ENCODE data around the gene NR2C2.

- TF ChIP-seq, protein P1, sequence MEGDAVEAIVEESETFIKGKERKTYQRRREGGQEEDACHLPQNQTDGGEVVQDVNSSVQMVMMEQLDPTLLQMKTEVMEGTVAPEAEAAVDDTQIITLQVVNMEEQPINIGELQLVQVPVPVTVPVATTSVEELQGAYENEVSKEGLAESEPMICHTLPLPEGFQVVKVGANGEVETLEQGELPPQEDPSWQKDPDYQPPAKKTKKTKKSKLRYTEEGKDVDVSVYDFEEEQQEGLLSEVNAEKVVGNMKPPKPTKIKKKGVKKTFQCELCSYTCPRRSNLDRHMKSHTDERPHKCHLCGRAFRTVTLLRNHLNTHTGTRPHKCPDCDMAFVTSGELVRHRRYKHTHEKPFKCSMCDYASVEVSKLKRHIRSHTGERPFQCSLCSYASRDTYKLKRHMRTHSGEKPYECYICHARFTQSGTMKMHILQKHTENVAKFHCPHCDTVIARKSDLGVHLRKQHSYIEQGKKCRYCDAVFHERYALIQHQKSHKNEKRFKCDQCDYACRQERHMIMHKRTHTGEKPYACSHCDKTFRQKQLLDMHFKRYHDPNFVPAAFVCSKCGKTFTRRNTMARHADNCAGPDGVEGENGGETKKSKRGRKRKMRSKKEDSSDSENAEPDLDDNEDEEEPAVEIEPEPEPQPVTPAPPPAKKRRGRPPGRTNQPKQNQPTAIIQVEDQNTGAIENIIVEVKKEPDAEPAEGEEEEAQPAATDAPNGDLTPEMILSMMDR (IDR thresholded peaks at IDR 0.05; ENCODE audit: borderline replicate concordance, extremely low read depth, low read length, poor library complexity, severe bottlenecking): no peak
- no peak for TF ChIP-seq EZH2 (IDR thresholded peaks at IDR 0.05; ENCODE audit: borderline replicate concordance, low read depth, low read length, severe bottlenecking)
These were observed 20.1 kb upstream of the NR2C2 start for GRCh38 chr3:14927308-14927707.
